ENCODE data around the gene CWF19L1.
"Not testable (repeated sequence)": the region's sequence is repeated elsewhere in the genome, so short reads cannot be mapped to it uniquely, and the experiment has no call there.

CWF19L1 gene

GRCh38 chr10:100267239-100268104 lies at the start of gene CWF19L1:
Gene CWF19L1 (minus strand): TSS chr10:100267638. CDS start chr10:100267593, 45 bp downstream.
- DNase-seq: peak; percentile 61

DNA sequence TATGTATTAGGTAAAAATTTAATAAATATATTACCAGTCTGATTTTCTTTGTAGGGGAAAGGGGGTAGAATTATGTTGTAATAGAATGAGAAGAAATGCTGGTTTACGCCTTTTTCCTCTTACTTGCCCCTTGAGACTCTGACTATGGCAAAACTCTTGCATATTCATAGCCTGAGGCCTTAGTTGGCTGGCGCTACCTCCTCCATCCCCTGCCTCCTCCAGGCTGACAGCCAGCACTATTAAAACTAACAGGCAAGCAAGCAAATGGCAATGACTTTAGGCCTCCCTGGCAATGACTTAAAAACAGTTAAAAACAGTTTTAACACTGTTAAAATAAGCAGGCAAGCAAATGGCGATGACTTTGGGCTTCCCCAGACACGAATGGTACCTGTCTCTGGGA lies 48.2 kb upstream of the CWF19L1 start:
- DNase-seq: no peak

DNA sequence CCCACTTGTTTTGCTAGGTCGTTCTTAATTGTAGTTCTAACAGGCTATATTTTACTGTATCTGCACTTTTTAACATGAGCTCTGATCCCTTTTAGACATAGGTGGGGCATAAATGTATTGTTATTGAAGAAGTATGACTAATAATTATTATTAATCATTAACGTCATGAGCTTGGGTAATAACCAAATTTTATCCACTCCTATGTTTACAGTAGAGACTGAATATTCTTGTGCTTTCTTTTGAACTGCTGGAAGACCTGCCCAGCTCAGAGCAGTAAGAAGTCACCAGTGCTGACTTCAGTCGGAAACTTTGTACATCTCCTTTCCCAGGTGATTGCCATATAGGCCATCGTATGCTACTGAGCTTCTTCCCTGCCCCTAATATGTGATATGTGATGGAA lies 43.9 kb upstream of the CWF19L1 start:
- DNase-seq: no peak

DNA sequence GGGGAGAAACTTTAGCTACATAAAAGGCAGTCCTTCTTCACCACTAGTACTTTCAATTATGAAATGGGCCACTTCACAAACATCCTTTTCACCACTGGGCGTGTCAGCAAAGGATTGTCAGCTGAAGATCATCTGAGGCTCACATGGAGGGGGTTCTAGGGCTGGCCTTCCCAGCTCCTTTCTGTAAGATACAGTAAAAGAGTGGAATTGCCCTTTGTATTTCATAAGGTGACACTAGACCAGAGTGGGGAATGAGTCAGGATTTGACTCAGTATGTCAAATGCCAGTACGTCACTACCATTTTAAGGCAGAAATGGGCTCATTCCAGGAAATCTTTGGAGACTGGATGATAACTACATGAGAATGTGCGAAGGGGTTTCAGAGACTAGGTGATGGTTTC lies 40.2 kb upstream of the CWF19L1 start:
- no peak for DNase-seq

DNA sequence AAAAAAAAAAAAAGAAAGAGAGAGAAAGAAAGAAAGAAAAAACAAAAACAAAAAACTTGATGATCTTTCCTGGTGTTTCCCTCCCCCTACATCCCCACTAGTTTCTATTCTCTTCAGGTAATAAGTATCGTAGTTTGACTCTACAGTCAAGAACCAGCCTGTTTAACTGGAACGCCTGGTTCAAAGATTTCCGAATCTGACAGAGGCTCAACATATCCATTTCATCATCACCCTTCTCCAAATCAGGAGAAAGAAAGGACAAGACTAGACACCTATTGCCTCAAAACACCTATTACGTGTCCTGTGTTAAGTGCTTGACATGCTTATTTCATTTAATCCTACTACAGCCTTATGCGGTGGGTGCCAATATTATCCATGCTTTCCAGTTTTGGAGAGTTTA lies 39.4 kb upstream of the CWF19L1 start:
- DNase-seq: no peak

DNA sequence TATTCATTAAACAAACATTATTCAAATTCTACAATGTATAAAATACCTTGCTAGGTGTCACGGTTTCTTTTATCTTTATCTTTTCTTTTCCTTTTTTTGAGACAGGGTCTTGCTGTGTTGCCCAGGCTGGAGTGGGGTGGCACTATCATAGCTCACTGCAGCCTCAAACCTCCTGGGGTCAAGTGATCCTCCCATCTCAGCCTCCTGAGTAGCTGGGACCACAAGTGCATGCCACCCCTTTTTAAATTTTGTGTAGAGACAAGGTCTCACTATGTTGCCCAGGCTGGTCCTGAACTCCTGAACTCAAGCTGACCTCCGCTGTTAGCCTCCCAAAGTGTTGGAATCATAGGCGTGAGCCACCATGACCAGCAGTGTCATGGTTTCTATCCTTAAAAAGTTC lies 37.0 kb upstream of the CWF19L1 start:
- DNase-seq: no peak

- no peak for DNase-seq
These were observed 36.4 kb upstream of the CWF19L1 start for GRCh38 chr10:100303724-100304319.

- not testable (repeated sequence) for DNase-seq
These were observed 33.7 kb upstream of the CWF19L1 start for GRCh38 chr10:100301123-100301522.

DNA sequence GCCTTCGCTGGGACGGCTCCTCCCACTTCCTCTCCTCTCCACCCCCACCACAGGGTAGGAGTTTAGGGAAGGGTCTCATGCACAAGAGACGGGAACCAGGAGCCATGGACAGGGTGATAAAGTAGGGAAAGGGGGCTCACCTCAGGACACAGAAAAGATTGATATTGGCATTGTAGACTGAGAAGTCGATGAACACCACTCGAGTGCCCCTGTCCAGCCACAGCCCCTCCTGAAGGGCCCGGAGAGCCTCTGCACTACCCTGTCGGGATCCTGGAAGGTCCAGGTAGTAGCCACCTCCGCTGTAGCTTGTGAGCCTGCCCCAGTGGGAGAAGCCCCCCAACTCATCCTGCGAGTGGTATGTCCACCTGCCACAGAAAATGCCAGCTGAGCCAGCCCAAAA lies 29.8 kb upstream of the CWF19L1 start:
- no peak for DNase-seq

GRCh38 chr10:100293066-100293465 lies 25.6 kb upstream of the CWF19L1 start:
- DNase-seq: no peak

GRCh38 chr10:100292300-100292699 lies 24.9 kb upstream of the CWF19L1 start:
- DNase-seq: not testable (repeated sequence)

DNA sequence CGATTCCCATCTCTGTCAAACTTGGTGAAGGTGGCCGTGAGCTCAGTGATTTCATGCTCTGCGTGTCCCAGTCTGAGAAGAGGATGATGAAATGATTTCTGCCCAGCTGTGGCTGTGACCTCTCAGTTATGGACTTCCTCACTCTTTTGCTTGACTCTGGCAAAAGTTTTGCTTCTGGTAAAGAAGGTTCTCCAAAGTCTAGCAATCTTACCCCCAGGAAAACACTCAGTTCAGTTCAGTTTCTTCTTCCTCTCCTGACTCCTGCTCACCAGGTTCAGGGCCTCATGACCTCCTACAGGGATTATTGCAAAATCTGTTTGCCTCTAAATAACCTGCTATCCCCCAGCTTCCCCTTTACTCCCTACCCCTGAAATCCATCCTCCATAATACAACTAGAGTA lies 23.9 kb upstream of the CWF19L1 start:
- DNase-seq: no peak

GRCh38 chr10:100289641-100290040 lies 22.2 kb upstream of the CWF19L1 start:
- no peak for DNase-seq

DNA sequence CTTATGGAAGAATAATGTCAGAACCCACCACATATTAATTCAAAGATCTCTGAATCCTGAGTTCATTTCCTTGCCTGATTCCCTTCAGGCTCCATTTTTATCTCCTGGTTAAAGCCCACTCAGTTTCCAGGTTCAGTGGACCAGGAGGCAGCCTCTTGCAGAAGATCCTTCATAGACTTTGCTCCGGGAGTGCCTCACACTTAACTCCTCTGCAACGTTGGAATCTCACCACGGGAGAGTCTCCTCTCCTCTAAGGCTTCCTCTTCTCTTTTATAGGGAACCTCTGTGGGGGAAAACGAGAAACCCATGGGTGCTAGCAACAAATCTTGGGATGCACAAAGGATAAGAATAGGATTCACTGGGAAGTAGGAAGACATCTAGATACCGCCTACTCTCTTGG lies 20.8 kb upstream of the CWF19L1 start:
- DNase-seq: no peak

- no peak for DNase-seq
These were observed 20.3 kb upstream of the CWF19L1 start for GRCh38 chr10:100287756-100288155.

GRCh38 chr10:100286051-100287033 lies 18.9 kb upstream of the CWF19L1 start, which contains the start of gene BLOC1S2:
Gene BLOC1S2 (minus strand): TSS chr10:100286680. CDS start chr10:100286659, 21 bp downstream.
- peak; percentile 70 for DNase-seq

- not testable (repeated sequence) for DNase-seq
These were observed 17.9 kb upstream of the CWF19L1 start for GRCh38 chr10:100285326-100285725.

DNA sequence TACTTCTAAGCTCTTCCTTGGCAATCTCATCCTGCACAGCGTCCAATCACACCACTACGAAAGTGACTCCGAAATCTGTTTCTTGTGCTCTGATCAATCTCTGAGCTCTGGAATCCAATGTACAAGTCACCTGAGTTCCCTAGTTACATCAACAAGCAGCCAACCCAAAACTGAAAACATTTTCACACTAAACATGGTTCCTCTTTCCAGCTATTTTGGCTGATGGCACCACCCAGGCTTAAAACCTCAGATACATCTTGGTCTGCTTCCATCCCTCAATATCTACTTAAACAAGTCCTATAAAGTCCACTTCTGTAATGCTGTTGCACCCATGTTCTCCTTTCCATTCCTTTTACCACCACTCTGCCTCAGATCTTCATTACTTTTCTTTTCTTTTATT lies 15.5 kb upstream of the CWF19L1 start:
- no peak for DNase-seq

DNA sequence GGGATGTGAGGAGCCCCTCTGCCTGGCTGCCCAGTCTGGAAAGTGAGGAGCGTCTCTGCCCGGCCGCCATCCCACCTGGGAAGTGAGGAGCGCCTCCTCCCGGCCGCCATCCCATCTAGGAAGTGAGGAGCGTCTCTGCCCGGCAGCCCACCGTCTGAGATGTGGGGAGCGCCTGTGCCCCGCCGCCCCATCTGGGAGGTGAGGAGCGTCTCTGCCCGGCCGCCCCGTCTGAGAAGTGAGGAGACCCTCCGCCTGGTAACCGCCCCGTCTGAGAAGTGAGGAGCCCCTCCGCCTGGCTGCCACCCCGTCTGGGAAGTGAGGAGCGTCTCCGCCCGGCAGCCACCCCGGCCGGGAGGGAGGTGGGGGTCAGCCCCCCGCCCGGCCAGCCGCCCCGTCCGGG lies 9.5 kb upstream of the CWF19L1 start:
- not testable (repeated sequence) for DNase-seq

- DNase-seq: no peak
These were observed 1.5 kb downstream of the CWF19L1 start for GRCh38 chr10:100265821-100266485.

GRCh38 chr10:100254191-100254590 lies 13.2 kb downstream of the CWF19L1 start:
- no peak for DNase-seq

DNA sequence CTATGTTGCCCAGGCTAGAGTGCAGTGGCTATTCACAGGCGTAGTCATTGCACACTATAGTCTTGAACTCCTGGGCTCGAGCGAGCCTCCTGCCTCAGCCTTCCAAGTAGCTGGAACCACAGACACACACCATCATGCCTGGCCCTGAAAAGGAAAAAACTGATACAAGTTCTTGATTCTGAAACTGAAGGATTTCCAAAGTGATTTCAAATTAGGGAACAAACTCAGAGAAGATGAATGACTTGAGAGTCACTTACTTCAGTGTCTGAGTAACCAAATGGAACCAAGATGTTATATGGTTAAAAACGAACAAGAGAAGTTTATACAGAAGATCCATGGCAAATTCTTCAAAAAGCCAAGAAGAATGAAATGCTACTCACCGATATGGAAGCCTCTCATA lies 14.4 kb downstream of the CWF19L1 start:
- DNase-seq: no peak

DNA sequence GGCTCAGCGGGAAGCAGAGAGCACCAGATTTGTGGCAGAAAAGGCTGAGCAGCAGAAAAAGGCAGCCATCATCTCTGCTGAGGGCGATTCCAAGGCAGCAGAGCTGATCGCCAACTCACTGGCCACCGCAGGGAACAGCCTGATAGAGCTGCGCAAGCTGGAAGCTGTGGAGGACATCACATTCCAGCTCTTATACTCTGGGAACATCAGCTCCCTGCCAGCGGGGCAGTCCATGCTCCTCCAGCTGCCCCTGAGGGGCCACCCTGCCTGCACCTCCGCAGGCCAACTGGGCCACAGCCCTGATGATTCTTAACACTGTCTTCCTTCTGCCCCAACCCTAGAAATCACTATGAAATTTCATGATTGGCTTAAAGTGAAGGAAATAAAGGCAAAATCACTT lies 18.6 kb downstream of the CWF19L1 start:
- DNase-seq: no peak
